Ovary (tissue), 3 donors: ENCODE measurements around the gene FOXP1.

ENCODE experiments used
- CTCF ChIP-seq, 3 donors: fragments of 450-650 bp in 2 of 3; fragments of 200-600 bp in 1 of 3; IDR thresholded peaks; one replicate each; pipeline versions ENCODE4 v1.5.1 to v1.8.0; 2016 to 2022; ENCODE audit warnings: antibody characterized with exemption in 3 of 3, mild to moderate bottlenecking in 1 of 3
- EP300 ChIP-seq: sonication (generic); formaldehyde crosslinking; IDR thresholded peaks from one replicate; pipeline ENCODE4 v1.6.1; 2017; ENCODE audit warnings: antibody characterized with exemption
- donor health status: DM: no; HTN: no; CAD: no.

- TF ChIP-seq CTCF (IDR thresholded peaks at IDR 0.05) (no peak), EP300 (no peak)
Observed at GRCh38 chr3:71518089-71518488, 65.4 kb downstream of the FOXP1 start.
